Keratinocyte (primary cell): ENCODE data around the gene BEX3. TPM values are rescaled to one million over a fixed set of nuclear protein-coding genes. Genes with fewer than 3 reads are reported as not detected.

Experiments used
- DNase-seq: peaks from one replicate; pipeline ENCODE4 v3.0.0-alpha.2; 2011; ENCODE audit warnings: low read depth, missing footprints, low spot score
- FAIRE-seq: peaks from 2 replicates; lab custom pipeline; 2011; peaks lifted over from hg19 to GRCh38; lab: Jason Lieb, UNC
- H2AFZ ChIP-seq: 2 replicates; pipeline ENCODE4 v1.6.0; 2012; ENCODE audit warnings: low read length, control low read depth, inconsistent platforms; ENCODE audit not compliant: control insufficient read depth
- H3K27ac ChIP-seq: 2 replicates; pipeline ENCODE4 v1.5.1; 2011; ENCODE audit warnings: low read length; ENCODE audit not compliant: control insufficient read depth, insufficient read depth
- H3K27me3 ChIP-seq: 3 replicates; pipeline ENCODE4 v1.6.0; 2011; ENCODE audit warnings: low read length; ENCODE audit not compliant: control insufficient read depth, insufficient read depth; ENCODE audit errors: extremely low read depth
- H3K36me3 ChIP-seq, 2 experiments: 2 replicates in 1 of 2; 3 replicates in 1 of 2; pipeline ENCODE4 v1.5.1; 2011; ENCODE audit warnings: low read length in 2 of 2, mild to moderate bottlenecking in 1 of 2; ENCODE audit not compliant: control insufficient read depth in 2 of 2, insufficient read depth in 2 of 2; ENCODE audit errors: extremely low read depth in 1 of 2
- H3K4me1 ChIP-seq: 3 replicates; pipeline ENCODE4 v1.5.1; 2011; ENCODE audit warnings: low read length; ENCODE audit not compliant: control insufficient read depth, insufficient read depth; ENCODE audit errors: extremely low read depth
- H3K4me2 ChIP-seq: 3 replicates; pipeline ENCODE4 v1.6.0; 2011; ENCODE audit warnings: low read depth, low read length; ENCODE audit not compliant: control insufficient read depth, insufficient read depth; ENCODE audit errors: extremely low read depth
- H3K4me3 ChIP-seq, 3 experiments: fragments of 200-600 bp in 1 of 3; sonication (generic) in 1 of 3; 2 replicates in 2 of 3; 3 replicates in 1 of 3; pipeline ENCODE4 v1.5.1; 2011 to 2016; ENCODE audit warnings: low read length in 3 of 3, mild to moderate bottlenecking in 3 of 3, control low read depth in 2 of 3, inconsistent platforms in 1 of 3, low read depth in 1 of 3, mixed read lengths in 1 of 3, mixed run types in 1 of 3, moderate library complexity in 1 of 3; ENCODE audit not compliant: control insufficient read depth in 2 of 3, insufficient read depth in 2 of 3; ENCODE audit errors: extremely low read depth in 1 of 3
- H3K79me2 ChIP-seq: 2 replicates; pipeline ENCODE4 v1.6.0; 2012; ENCODE audit warnings: low read length; ENCODE audit not compliant: control insufficient read depth, insufficient read depth
- H3K9ac ChIP-seq: 3 replicates; pipeline ENCODE4 v1.6.0; 2011; ENCODE audit warnings: low read length; ENCODE audit not compliant: control insufficient read depth, insufficient read depth; ENCODE audit errors: extremely low read depth
- H3K9me1 ChIP-seq: 3 replicates; pipeline ENCODE4 v1.6.0; 2011; ENCODE audit warnings: low read length; ENCODE audit not compliant: control insufficient read depth, insufficient read depth; ENCODE audit errors: extremely low read depth
- H3K9me3 ChIP-seq: 2 replicates; pipeline ENCODE4 v1.5.1; 2012; ENCODE audit warnings: low read depth, low read length; ENCODE audit not compliant: control insufficient read depth
- H4K20me1 ChIP-seq: 3 replicates; pipeline ENCODE4 v1.6.0; 2011; ENCODE audit warnings: low read length; ENCODE audit not compliant: control insufficient read depth, insufficient read depth; ENCODE audit errors: extremely low read depth
- EZH2 ChIP-seq: IDR thresholded peaks from one replicate; pipeline ENCODE4 v1.6.1; 2012; ENCODE audit warnings: inconsistent platforms, mild to moderate bottlenecking, low read length, moderate library complexity
- dilution Hi-C: fragments of 300-500 bp; cut with MboI; formaldehyde crosslinking; loops from one replicate; pipeline ENCODE4 v1.7.0; 2020; ENCODE audit warnings: low sequenced_read_pairs; ENCODE audit not compliant: extremely low pct_ligation_motif_present
- polyA plus RNA-seq, 5 experiments: library from polyadenylated mRNA; depleted of rRNA in 3 of 5; stranded (reverse) in 3 of 5; stranded (forward) in 1 of 5; unstranded in 1 of 5; fragments of >200 nt; gene quantifications; 1 replicate in 1 of 5; 2 replicates in 3 of 5; 3 replicates in 1 of 5; pipeline versions ENCODE4 v1.2.1 to v1.2.3, GENCODE V29; 2011 to 2012; ENCODE audit warnings: missing spikeins in 2 of 5, low read depth in 1 of 5, low replicate concordance in 1 of 5
- TF ChIP-seq, protein P1 (sequence below), 3 experiments: IDR thresholded peaks in 1 of 3; conservative IDR thresholded peaks in 1 of 3; optimal IDR thresholded peaks in 1 of 3; 2 replicates in 2 of 3; 3 replicates in 1 of 3; pipeline versions ENCODE3 to v1.5.1; 2011; ENCODE audit warnings: low read length in 3 of 3, mild to moderate bottlenecking in 3 of 3, moderate library complexity in 2 of 3, control low read depth in 1 of 3, inconsistent platforms in 1 of 3; ENCODE audit not compliant: insufficient read depth in 2 of 3; ENCODE audit errors: extremely low read depth in 1 of 3

The BEX3 gene
- polyA plus RNA-seq, 1 donor (not counting 4 experiments of a cell fraction or from before 2014, with no cell fraction given): 264 TPM

DNA sequence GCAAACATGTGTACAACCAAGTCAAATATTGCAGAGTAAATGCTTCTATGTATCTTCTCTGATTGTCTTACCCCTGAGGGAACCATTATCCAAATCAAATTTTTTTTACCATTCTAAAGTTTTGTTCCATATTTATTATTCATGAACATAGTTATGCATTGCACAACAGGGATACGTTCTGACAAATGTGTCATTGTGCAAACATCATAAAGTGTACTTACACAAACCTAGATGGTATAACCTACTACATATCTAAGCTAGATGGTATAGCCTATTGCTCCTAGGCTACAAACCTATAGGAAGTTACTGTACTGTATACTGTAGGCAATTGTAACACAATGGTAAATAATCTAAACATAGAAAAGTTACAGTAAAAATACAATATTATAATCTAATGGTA lies 23.4 kb downstream of the BEX3 start:
- Histone ChIP-seq H3K4me2 (no peak overlapping the region), H3K9ac (no peak overlapping the region), H3K9me1 (no peaks in the 10 kb centered on the region), H3K36me3 (no peaks in the 10 kb centered on the region), H3K9me3 (no peaks in the 10 kb centered on the region), H3K27ac (no peak overlapping the region), H4K20me1 (no peaks in the 10 kb centered on the region), H3K4me1 (peaks cover 11% of the 10 kb centered on the region), H2AFZ (no peak overlapping the region), H3K27me3 (no peaks in the 10 kb centered on the region), H3K4me3 (no peak overlapping the region), H3K79me2 (no peaks in the 10 kb centered on the region)
- no peak for DNase-seq
- no peak for FAIRE-seq
- TF ChIP-seq EZH2: no peak
- TF ChIP-seq, protein P1, sequence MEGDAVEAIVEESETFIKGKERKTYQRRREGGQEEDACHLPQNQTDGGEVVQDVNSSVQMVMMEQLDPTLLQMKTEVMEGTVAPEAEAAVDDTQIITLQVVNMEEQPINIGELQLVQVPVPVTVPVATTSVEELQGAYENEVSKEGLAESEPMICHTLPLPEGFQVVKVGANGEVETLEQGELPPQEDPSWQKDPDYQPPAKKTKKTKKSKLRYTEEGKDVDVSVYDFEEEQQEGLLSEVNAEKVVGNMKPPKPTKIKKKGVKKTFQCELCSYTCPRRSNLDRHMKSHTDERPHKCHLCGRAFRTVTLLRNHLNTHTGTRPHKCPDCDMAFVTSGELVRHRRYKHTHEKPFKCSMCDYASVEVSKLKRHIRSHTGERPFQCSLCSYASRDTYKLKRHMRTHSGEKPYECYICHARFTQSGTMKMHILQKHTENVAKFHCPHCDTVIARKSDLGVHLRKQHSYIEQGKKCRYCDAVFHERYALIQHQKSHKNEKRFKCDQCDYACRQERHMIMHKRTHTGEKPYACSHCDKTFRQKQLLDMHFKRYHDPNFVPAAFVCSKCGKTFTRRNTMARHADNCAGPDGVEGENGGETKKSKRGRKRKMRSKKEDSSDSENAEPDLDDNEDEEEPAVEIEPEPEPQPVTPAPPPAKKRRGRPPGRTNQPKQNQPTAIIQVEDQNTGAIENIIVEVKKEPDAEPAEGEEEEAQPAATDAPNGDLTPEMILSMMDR (optimal IDR thresholded peaks at IDR 0.05 in 1 of 3, IDR thresholded peaks at IDR 0.05 in 1 of 3, conservative IDR thresholded peaks at IDR 0.05 in 1 of 3; ENCODE audit: extremely low read depth in 1 of 3, insufficient read depth in 2 of 3, low read length in 3 of 3): no peak
- dilution Hi-C loops: no loop called here

DNA sequence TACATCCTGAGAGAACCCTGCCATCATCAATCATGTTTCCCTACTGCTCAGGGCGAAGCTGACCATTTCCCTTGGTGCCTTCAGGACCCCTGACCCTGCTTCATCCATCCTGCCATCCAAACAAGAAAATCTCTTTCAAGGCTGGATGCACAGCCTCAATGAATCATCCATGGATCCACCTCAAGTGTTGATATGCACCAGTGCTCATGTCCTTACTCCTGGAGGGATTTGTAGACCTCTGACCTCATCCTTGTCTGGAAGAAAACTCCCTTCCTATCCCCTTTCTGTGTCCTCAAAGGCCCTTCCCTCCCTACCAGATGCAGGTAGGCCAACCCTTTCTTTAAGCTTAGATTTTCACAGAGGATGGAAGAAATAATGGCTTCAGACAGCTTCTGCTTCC lies 24.6 kb downstream of the BEX3 start:
- H3K27ac ChIP-seq: no peak overlapping the region
- H3K4me3 ChIP-seq: no peak overlapping the region
- TF ChIP-seq, protein P1 (optimal IDR thresholded peaks at IDR 0.05 in 1 of 3, IDR thresholded peaks at IDR 0.05 in 1 of 3, conservative IDR thresholded peaks at IDR 0.05 in 1 of 3; ENCODE audit: extremely low read depth in 1 of 3, insufficient read depth in 2 of 3, low read length in 3 of 3): no peak
- no peak for TF ChIP-seq EZH2
- H3K9me3 ChIP-seq: no peaks in the 10 kb centered on the region
- no peak overlapping the region for H2AFZ ChIP-seq
- no peak overlapping the region for H3K4me2 ChIP-seq
- DNase-seq (no peak), FAIRE-seq (no peak)
- H4K20me1 ChIP-seq: no peaks in the 10 kb centered on the region
- no peaks in the 10 kb centered on the region for H3K36me3 ChIP-seq
- H3K9ac ChIP-seq: no peak overlapping the region
- no peaks in the 10 kb centered on the region for H3K79me2 ChIP-seq
- peaks cover 11% of the 10 kb centered on the region for H3K4me1 ChIP-seq
- dilution Hi-C loops: no loop called here
- no peaks in the 10 kb centered on the region for H3K27me3 ChIP-seq
- H3K9me1 ChIP-seq: no peaks in the 10 kb centered on the region
